GM15510 (cell line): ENCODE data around the gene ACY1.

Source experiments
- POLR2A ChIP-seq: IDR thresholded peaks from 3 replicates; pipeline ENCODE4 v1.6.1; 2011; ENCODE audit warnings: borderline replicate concordance; ENCODE audit not compliant: insufficient read length; ENCODE audit errors: extremely low read depth

The ACY1 gene

DNA sequence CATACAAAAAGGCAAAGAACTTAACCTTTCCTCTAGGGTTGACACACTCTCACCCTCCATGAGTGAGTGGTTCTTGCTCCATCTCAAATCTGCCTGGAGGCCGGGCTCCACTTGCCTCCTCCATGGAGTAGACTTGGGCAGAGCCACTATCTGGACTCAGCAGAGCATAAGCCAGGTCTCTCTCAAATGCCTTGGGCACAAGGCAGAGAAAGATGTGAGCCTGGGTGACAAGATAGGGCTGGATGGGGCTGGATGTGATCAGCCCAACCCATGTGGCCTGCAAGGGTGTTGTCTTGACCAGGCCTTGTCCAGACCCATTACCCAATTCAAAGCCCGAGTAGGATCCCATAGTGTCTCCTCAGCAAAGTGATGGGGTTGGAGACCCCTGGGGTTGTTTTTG lies 16.5 kb downstream of the ACY1 start:
- TF ChIP-seq POLR2A, result no peak

DNA sequence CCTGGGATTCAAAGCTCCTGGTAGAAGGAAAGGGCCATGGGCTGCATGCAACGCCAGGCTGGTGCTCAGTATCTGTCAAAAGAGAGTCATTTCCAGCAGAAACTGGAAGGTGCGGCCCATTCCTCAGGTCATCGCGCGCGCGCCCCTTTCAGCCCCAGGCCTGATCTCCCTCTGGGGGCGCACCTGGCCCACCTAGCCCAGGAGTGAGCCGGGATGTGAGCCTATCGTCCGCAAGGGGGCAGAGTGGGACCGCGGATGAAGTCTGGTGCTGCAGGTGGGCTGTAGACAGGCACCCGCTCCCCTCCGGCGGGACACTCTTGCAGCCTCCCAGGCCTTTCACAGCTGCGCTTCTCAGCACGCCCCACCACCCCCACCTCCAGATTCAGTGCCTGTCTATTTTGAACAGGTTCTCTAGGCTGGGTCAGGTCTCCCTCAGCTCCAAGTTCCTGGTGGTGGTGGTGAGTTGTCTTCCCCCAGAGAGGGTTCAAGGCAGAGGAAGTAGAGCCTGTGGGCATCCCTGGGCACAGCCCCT lies 18.2 kb downstream of the ACY1 start:
- TF ChIP-seq POLR2A, result no peak

DNA sequence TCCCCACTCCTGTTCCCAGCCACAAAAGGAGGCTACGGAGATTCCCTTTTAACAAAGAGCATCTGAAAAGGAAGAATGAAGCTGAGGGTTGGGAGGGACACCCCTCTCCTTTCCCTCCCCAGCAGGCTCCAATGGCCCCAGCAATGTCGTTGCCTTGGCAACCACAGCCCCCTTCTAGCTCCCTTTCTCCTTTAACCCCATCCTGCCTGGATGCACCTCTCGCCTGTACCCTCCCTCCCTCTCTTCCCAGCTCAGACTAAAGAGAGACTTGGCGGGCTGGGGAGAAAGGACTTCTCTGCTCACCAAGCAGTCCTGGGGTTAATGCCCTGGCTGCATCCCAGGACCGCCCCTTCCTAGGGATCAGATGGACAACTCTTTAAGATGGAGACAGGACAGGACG lies 19.4 kb downstream of the ACY1 start:
- no peak for TF ChIP-seq POLR2A

DNA sequence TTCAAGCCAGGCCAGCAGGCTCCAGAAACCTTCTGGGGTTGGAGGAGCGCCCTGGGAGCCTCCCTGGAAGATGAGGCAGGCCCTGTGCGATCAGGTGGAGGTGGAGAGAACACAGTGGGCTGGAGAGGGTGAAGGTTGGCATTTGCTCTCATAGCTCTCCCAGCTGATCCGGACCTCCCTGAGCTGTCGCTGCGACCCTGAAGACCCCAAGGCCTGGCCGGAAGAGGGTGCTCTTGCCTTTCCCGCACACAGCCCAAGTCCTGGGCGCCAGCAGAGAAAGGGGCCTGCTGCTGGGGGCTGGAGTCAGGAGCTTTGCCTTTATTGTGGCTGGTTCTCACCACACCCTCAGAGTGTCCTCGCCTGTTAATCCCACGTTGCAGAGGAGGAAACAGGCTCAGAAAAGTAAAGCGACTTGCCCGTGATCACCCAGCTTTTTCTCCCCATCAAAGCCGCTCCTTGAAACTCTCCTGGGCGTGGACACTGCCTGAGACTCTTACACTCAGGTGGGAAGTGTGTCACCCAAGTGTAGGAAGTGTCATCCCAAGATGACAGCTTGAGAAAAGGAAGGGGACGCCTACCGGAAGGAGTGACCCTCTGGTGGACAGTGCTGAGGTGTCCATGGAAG lies 20.9 kb downstream of the ACY1 start:
- no peak for TF ChIP-seq POLR2A

DNA sequence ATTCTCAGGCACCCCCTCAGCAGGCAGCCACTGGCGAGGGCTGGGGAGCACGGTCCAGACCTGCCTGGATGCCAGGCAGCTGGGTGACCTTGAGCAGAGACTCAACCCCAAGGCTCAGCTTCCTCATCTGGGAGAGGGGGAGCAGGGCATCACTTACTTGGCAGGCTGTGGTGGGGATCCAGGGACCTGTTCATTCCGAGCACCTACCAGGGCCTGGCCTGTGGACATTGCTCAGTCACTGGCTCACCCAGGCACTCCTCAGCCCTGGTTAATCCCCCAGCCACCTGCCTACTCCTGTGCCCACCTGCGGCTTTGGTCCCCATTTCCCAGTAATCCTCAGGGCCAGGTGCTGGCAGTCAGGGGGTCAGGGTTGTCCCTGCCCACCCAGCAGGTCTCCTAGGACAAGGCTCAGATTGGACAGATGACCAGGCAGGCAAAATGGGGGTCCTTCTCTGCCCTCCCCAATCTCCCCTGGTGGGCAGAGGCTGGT lies 21.6 kb downstream of the ACY1 start:
- TF ChIP-seq POLR2A, result no peak

DNA sequence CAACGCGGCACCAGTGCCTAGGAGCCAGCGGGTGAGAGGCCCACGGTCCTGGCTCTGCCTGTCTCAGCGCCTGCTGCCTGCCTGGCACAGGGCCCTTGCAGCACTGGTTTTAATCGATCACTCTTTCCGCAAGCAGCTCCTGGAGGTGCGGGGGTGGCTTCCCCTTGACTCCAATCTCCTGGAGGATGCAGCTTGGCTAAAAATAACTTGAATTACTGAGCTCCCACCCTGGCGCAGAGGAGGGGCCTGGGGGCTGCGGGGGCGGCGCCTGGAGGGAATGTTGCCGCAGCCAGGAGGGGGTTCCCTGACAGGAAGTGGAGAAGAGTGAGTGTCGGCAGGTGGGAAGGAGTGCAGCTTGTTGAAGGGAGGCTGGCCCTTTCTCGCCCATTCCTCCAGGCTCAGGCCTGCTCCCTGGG lies 22.2 kb downstream of the ACY1 start:
- no peak for TF ChIP-seq POLR2A

DNA sequence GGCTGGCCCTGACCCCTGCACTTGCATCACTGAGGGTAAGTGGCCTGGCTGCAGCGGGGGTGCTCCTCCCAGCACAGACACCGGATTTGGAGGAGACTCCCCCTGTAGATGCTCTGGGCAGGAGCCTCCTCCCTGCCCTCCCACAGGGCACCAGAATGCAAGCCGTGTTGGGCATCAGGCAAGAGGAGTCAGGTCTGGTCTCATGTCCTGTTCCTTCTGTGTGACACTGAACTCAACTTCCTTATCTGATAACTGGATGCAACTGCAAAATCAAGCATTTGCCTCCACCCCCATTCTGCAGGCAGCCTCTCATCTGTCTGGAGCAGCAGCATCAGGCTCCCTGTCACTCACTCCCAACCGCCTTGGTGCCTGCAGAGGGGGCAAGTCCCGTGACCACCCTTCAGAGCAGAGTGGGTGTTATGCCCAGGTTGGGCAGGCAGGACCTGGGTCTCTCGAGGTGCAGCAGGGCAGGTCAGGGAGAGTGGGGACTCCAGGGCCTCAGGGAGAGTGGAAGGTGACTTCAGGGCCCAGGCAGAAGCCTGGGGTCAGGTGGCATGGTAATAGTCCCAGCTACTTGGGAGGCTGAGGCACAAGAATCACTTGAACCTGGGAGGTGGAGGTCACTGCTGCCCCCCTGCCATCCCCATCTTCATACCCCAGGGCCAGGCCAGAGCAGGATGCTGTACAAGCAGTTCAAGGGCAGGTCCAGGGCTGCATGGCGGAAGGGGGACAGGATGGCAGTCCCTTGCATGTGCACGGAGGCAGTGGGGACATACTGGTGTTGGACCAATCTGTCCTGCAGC lies 22.9 kb downstream of the ACY1 start:
- no peak for TF ChIP-seq POLR2A

DNA sequence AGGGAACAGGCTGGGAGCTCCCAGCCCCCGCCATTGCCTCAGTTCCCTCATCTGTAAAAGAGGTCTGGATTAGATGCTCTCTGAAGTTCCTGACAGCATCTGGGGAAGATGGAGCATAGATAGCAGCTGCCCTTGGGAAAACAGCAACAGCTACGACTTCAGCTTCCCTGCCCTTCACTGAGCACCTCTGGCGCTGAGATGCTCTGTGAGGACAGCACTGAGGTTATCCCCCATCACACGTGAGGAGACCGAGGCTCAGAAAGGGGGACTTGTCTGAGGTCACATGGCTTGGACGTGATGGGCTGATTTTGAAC lies 23.4 kb downstream of the ACY1 start:
- TF ChIP-seq POLR2A, result no peak

DNA sequence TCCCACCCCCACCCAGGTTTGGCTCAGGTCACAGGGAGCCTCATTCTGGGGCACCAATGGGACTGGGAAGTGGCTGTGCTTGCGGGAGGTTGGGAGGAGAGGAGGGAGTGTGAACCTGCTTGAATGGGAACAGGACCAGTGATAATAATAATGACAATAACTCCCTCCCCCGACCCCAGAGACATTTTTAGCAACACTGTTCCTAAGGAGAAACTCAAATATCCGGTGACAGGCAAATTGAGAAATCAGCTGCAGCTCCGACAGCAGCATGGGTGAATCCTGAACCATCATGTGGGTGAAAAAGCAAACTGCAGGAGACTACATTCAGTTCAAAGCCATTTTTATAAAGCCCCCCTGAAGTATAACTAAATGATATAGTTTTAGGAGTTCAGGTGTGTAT lies 24.0 kb downstream of the ACY1 start:
- TF ChIP-seq POLR2A, result no peak

DNA sequence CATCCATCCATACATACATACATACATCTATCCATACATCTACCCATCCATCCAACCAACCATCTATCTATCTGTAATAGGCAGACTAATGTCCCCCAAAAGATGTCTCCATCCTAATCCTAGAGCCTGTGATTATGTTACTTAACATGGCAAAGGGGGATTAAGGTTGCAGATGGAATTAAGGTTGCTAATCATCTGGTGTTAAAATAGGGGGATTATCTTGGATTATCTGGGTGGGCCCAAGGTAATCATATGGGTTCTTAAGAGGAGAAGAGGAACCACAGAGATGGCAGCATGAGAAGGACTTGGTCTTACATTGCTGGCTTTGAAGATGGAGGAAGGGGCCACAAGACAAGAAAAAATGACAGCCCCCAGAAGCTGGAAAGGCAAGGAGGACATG lies 27.1 kb downstream of the ACY1 start:
- TF ChIP-seq POLR2A, result no peak

DNA sequence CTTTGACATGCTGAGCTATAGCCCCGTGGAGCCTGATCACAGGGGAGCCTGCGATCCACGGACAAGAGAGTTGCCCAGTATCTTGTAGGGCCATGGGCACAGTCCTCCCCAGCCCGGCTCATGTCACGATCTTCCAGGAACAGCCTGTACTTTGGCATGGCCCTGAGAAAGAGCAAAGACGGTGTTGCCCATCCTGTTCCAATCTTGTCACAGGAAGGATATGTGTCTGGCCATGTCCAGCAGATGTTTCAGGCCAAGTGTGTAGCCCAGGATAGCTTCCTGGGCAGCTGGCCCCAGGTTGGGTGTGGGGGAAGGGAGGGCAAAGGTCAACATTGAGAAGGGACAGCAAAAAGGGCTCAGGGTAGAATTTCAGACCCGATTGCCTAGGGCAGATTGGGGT lies 29.4 kb downstream of the ACY1 start:
- no peak for TF ChIP-seq POLR2A

DNA sequence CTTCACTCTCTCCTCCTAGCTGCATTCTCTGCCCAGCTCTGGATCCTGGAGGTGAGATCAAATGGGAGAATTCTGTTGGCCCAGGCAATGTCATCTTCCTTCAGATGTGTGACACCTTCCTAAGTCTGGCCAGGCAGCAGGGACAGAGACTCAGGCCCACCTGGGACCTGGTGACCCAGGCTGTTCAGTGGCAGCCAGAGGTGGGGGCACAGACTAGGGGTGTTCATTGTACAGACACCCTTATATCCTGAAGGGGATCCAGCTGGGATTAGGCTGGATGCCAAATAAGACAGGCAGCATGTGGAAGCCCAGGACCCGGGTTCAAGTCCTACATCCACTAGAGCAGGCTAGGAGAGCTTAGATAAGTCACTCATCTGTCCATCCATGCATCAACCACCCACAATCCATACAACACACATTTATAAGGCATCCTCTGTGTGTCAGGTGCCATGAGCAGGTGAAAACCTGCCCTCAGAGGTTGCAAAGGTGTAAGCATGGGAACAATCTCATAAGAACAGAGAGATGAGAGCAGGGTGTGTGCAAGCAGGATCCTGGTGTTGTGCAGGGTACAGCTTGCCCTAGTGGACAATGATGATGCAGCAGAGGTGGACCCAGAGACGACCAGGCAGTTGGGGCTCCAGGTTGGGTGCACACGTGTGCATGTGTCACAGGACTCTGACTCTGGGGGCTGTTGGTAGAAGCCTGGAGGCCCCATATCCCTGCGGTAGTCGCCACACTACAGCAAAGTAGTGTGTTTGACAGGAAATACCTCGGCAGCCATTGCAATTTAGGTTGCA lies 30.7 kb downstream of the ACY1 start:
- TF ChIP-seq POLR2A, result no peak

DNA sequence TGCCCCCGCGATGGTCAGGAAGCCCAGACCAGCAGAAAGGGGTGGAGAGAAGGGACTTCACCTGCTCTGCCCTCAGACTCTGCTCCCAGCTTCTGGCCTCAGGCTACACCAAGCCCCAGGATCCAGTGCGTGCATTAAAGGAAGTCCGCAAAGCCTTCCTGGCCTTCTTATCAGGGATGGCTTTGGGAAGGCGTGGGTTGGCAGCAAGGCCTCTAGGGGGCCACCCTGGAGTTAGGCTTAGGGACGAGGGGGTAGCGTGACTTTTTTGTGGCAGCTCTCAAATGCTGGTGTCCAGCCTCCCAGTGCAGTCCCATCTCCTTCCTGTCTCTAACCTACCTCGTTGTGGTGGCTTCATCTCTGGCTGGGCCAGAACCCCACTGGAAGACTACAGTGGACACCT lies 31.3 kb downstream of the ACY1 start:
- no peak for TF ChIP-seq POLR2A

DNA sequence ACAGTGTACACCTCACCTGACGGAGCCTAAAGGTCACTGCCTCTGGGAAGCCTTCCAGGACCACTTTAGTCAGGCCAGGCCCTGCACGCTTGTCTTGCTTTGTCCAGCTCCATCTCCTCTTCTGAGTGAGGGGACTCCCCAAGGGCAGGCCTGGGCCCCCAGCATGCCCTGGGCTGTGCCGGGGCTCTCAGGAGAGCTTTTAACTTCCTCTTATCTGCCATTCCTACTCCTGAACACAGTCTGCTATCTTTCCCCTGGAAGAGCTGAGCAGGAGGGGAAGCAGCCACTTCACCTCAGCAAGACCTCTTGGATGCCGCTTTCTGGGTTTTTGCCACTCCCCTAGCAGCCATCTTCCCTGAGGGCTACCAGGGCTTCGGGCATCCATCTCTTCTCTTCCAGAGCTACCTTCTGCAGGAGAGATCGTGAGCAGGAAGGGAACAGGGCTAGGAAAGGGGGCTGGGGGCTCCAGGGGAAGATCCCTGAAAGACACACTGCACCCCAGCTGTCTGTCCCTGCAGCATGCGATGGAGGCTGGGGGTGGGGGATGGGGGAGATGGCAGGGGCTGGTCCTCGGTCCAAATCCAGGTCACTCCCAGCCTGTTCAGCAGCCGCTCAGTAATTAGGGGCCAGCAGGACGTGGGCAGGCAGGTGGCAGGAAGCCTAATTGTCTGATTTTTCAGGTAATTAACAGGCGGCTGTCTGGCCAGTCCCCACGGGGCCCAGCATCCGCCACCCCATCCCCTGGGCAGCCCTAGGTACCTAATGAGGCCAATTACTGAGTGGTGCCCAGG lies 32.3 kb downstream of the ACY1 start:
- TF ChIP-seq POLR2A, result no peak

DNA sequence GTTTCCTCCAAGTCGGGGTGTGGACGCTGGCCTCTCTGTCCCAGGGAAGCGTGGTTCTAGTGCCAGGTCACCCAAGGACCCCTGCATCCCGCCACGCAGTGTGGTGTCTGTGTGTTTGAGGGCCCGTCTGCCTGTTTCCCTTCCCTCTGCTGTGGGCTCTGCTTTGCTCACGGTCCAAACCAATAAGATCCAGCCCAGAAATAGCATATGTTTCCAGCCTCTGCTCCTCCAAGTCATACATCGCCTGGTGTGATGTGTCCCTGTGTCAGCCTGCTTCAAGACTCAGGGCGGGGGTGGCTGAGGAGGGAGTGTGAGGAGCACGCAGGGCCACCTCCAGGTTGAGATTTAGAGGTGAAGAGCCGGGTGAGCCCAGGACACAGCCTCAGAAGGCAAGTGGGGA lies 34.3 kb downstream of the ACY1 start:
- TF ChIP-seq POLR2A, result no peak

DNA sequence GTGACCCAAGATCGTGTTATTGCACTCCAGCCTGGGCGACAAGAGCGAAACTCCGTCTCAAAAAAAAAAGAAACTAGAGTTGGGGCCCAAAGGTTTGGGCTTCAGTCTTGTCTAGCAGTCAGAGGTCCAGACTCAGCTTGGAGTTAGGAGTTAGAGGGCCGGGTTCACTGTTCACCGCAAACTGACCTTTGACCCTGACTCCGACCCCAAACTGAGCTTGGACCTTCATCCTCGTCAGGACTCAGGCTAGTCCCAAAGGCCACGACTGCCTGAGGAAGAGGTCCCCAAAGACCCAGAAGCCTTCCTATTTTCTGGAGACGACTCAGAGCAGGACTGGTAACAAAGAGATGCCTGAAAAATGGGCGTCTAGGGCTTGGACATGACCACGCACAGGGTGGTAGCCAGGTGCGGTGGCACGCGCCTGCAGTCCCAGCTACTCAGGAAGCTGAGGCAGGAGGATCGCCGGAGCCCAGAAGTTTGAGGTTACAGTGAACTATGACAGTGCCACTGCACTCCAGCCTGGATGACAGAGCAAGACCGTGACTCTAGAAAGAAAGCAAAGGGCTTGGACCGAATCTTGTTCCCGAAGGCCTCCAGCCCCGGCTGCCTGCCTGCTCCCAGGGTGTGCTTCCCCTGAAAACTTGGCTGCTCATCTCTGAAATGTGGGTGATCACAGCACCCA lies 35.1 kb downstream of the ACY1 start:
- no peak for TF ChIP-seq POLR2A
